Activated CD4-positive, alpha-beta T cell treated with anti-CD3 and anti-CD28 coated beads, Interleukin-2, Interleukin-4, amounts not matched to agents 100 ng/mL and 50 ng/mL, durations not matched to agents 16 hours and 8 hours (primary cell): ENCODE measurements around the gene TAF6L.
"Not testable (repeated sequence)": the region's sequence is repeated elsewhere in the genome, so short reads cannot be mapped to it uniquely, and the experiment has no call there.

ENCODE experiments used
- DNase-seq: peaks from one replicate; pipeline ENCODE4 v3.0.0-alpha.2; 2020; ENCODE audit warnings: low spot score

TAF6L gene, protein sequence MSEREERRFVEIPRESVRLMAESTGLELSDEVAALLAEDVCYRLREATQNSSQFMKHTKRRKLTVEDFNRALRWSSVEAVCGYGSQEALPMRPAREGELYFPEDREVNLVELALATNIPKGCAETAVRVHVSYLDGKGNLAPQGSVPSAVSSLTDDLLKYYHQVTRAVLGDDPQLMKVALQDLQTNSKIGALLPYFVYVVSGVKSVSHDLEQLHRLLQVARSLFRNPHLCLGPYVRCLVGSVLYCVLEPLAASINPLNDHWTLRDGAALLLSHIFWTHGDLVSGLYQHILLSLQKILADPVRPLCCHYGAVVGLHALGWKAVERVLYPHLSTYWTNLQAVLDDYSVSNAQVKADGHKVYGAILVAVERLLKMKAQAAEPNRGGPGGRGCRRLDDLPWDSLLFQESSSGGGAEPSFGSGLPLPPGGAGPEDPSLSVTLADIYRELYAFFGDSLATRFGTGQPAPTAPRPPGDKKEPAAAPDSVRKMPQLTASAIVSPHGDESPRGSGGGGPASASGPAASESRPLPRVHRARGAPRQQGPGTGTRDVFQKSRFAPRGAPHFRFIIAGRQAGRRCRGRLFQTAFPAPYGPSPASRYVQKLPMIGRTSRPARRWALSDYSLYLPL

DNA sequence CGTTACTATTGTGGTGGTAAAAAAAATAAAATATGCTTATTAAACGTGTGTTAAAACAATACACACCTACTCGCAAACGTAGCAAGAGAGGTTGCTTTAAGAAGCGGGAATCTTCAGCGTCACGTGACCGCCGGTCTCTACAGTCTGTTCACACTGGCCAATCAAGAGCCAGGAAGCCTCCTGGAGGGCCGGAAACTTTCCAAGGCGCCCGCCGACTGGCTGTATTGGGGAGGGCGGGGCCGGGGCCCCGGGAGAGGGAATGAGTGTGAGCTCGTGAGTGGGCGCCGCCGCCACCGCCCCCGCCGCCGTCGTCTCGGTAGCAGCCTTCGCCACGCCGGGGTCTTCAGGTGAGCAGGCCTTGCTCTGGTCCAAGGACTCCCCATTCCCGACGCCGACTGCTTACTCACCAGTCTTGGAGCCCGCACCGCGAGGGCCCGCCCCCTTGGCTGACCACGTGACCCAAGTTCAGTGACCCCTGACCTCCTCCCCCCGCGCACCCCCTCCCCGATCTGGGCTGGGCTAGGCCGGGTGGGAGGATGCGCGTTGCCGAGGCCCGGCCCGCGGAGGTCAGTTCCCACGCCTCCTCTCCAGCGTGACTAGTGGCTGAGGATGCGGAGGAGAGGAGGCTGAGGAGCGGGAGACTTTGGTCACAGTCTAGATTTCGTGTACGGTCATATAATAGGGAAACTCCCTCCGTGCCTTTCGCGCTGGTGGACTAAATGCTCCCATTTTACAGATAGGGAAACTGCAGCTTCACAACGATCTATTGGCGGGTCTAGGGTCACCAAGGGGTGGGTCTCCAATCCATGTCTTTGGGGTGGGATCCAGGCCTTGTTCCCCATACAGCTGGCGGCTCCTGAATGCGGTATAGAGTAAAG lies at the start of gene TAF6L:
Gene TAF6L, plus strand, starts transcription at position 253 of the 878 bp plus-strand sequence. CDS start 4,388 bp downstream, outside the sequence.
- peak; percentile 96 for DNase-seq

DNA sequence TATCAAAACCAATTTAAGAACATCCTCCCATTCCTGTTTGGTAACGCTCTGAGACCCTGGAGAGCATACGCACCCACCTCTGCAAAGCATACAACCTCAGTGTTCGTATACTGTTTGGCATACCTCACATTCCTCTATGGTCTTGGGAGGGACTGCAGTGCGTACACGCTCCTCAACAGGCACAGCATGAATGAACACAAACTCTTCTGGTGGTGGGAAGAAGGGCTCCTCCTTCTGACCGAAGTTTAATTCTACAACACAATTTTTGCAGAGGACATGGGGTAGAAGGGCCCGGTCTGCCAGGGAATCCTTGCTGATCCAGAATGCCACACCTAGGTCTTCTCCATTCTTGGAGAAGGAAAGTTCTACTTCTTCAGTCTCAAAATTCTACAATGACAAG lies 49.2 kb upstream of the TAF6L start:
- no peak for DNase-seq

DNA sequence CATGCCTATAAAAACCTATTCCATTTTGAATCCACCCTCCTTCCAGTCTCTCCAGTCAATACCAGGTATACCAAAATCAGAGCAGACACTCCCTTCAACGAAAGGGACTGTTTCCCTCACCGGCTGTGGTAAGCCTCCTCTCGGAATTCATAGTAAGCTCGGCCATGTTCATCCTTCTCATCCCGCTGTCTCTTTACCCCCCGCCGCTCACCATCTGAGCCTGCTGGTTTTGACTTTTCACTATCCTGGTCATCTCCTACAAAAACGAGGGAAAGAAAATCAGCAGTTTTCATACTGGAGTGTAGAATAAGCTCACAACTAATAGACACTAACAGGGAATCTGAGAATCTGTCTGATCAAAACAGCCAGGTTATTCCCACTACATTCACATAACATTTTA lies 47.0 kb upstream of the TAF6L start:
- DNase-seq = no peak

DNA sequence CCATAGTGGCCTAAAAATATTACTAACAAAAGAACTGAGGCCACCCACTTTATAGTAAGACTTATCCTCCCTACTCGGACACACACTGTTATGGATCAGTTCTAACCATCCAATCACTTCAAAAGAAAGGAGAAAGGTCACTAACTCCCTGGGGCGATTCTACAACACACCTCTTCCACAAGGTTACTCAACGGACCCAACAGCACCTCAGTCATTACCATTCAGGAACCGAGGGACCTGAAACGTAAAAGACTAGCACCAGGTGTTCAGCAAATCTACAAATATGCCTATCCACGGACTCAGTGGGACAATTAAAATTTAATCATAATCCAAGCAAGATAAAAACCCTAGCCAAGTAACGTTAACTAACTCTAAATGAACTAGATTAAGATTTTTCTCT lies 45.5 kb upstream of the TAF6L start:
- DNase-seq = no peak

DNA sequence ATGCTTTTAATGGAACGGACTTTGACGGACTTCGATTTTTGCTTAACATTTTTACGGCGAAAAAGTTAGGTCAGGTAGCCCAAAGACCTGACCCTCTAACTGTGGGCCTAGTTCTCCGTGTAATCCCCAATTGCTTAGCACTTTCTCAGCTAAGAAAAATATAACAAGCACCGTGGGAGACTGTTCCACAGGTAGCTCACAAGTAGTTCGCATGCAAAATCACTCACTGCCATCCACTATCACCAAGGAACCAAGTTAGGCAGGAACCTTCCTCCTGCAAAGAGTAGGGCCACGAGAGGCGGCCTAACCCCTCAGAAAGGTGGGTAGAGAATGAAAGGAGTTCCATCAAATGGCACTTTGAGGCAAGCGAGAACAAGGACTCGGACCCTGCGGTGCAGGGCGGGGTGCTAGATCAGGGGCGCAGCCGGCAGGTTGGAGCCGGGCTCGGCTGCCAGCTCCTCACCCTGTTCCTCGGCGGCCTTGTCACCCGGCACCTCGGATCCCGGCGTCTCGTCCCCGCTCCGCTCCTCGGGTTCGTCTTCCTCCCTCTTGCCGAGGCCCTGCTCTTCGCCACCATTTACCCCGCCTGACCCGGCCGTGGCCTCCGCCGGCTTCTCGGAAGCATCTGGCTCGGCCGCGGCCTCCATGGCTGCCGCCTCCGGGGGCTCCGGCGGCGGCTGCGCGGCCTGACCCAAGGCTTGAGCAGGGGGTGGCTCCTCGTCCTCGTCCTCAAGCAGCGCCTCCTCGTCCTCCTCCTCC lies 44.9 kb upstream of the TAF6L start:
- DNase-seq = no peak

DNA sequence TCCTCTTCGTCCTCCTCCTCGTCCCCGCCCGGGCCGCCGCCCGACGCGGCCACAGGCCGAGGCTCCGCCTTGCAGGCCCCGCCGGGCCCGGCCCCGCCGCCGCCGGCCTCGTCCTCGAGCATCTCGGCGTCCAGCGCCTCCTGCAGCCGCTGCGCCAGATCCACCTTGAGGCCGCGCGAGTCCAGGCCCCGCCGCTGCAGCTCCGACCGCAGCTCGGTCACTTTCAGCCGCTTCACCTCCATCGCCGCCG lies 44.4 kb upstream of the TAF6L start:
- DNase-seq = no peak

DNA sequence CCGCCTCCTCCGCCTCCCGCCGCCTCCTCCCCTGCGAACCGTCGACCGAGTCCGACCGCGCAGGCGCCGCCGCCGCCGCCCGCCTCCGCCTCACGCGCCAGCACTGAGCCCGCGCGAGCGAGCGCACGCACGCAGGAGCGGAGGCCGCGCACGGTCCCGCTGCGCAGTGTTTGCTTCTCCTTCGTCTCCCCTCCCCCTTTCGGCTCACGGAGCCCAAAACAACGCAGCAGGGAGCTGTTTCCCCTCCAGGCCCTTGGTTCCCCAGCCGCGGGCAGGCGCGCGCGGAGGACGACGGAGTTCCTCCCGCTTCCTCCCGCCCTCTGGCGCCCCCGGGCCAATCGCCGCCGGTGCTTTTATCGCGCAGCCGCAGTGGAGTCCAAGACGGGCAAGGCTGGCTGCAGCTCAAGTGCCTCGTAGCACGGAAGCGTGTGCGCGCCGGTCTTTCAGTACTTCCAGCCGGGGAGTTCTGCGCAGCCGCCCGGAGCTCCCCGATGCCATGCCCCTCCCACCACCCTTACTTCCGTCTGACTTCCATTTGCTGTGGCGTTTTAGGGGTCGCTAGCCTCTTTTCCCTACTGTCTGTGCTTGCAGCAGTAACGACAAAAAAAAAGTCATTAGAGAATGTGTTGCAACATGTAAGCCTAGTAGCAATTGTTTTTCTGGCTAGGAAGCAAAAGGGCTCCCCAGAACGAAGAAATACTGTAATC lies 43.9 kb upstream of the TAF6L start, which contains the start of gene HNRNPUL2:
Gene HNRNPUL2, minus strand, starts transcription at position 293 of the 707 bp plus-strand sequence. CDS start 301 bp downstream, outside the sequence.
- peak; percentile 99 for DNase-seq

DNA sequence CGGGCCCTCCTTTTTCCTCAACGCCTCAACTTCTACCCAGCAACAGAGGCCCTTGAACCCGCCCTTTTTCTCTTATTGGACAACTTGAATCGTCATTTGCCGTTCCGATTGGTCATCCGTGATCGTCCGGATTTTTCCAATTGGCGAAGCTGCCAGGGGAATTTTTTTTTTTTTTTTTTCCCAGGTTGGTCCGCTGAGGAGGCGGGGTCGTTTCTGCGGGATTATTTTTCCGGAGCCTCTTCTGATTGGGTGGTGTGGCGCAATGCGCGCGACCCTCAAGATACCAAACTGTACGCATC lies 43.4 kb upstream of the TAF6L start:
- peak; percentile 96 for DNase-seq

DNA sequence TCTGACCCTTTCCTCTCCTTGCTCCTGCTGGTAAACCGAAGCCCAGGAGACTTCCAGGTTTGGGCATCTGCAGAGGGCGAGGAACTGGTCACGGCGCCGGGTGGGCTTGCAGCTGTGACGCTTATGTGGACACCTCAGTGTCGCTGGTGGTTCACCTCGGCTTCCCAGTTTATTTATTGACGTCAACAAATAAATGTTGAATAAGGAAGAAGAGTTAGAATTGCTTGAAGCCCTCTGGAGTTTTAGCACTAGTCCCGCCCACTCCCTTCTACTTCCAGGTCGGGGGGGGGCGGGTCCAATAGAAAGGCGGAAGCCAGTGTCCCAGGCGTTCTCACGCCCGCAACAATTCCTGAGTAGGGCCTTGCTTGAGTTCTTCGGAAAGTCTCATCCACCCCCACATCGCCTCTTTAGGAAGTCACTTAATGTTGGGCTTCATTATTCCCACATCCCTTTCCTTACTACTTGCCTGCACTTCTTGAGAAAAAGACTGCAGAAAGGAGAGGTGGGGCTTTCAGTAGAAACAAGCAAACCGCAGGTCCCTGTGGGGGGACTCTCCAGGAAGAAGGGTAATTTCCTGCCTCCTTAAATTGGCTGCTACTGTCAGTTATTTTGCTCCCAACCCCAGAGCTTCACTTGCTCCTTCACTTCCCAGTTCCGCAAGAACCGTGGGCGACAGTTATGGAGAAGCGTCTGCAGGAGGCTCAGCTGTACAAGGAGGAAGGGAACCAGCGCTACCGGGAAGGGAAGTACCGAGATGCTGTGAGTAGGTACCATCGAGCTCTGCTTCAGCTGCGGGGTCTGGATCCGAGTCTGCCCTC lies 42.8 kb upstream of the TAF6L start, which contains the start of gene TTC9C:
Gene TTC9C, plus strand, starts transcription at position 316 of the 818 bp plus-strand sequence. Its CDS starts 363 bp downstream, at position 679.
- peak; percentile 82 for DNase-seq

DNA sequence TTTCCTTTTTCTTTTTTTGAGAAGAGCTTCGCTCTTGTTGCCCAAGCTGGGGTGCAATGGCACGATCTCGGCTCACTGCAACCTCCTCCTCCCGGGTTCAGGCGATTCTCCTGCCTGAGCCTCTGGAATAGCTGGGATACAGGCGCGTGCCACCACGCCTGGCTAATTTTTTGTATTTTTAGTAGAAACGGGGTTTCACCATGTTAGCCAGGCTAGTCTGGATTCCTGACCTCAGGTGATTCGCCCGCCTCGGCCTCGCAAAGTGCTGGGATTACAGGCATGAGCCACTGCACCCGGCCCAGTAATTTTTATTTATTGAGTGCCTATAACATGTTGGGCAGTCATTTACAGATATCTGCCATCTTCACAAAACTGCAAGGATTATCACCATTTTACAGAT lies 41.1 kb upstream of the TAF6L start:
- not testable (repeated sequence) for DNase-seq

DNA sequence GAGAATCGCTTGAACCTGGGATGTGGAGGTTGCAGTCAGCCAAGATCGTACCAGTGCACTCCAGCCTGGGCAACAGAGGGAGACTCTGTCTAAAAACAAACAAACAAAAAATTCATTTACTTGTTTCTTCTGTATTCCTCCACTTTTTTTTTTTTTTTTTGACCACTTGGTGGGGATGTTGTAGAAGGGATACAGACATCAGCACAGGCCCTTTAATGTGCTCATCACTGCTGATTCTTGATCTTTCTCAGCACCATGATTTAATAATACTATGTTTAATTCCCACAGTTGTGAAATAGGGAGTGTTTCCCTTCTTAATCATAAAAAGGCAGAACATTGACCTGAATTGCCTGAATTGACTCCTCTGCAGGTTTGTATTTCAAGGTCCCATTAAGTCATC lies 38.4 kb upstream of the TAF6L start:
- DNase-seq = no peak

DNA sequence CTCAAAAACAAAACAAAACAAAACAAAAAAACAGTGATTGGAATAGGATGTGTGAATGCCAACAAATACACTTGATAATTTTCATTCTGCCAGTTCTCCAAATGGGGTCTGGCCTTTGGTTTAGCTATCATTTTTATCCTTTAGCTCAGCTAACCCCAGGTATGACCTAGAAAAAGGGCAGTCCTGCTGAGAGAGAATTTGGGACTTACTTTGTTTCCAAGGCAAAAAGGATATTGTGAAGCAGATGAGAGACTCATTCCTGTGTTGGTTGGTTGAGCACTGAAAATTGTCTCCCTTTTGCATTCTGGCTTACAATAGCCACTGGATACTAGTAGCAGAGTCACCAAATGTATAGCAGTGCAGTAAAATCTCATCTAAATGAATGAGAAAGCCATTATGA lies 34.0 kb upstream of the TAF6L start:
- no peak for DNase-seq

DNA sequence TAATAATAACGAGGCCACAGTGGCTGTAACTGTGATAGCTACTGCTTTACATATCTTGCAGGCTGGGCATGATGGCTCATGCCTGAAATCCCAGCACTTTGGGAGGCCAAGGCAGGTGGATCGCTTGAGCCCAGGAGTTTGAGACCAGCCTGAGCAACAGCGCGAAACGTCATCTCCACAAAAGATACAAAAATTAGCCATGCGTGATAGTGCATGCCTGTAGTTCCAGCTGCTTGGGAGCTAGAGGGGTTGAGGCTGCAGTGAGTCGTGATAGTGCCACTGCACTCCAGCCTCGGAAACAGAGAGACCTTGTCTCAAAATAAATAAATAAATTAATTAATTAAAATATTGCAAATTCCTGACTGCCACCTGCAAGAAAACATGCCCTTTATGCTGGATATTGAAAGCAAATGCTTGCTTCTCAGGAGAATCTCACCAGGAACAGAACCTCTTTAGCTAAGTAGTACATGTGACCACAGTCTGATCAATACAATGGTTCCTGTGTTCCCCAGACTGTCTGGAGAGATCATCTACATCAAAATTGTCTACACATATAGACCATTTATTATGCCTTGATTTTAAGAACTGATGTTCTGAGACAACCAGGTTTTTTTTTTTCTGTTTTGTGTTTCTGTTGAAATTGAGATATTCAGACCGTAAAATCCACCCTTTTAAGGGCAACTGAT lies 23.6 kb upstream of the TAF6L start:
- no peak for DNase-seq

DNA sequence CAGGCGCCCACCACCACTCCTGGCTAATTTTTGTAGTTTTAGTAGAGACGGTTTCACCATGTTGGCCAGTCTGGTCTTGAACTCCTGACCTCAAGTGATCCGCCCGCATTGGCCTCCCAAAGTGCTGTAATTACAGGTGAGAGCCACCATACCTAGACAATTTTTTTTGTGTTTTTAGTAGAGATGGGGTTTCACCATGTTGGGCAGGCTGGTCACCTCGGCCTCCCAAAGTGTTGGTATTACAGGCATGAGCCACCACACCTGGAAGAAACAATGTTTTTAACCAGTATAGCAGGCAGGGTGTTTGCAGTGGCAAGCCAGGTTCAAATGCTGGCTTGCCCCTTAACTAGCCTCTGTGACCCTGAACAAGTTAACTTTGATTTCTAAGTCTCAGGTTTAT lies 21.3 kb upstream of the TAF6L start:
- not testable (repeated sequence) for DNase-seq

DNA sequence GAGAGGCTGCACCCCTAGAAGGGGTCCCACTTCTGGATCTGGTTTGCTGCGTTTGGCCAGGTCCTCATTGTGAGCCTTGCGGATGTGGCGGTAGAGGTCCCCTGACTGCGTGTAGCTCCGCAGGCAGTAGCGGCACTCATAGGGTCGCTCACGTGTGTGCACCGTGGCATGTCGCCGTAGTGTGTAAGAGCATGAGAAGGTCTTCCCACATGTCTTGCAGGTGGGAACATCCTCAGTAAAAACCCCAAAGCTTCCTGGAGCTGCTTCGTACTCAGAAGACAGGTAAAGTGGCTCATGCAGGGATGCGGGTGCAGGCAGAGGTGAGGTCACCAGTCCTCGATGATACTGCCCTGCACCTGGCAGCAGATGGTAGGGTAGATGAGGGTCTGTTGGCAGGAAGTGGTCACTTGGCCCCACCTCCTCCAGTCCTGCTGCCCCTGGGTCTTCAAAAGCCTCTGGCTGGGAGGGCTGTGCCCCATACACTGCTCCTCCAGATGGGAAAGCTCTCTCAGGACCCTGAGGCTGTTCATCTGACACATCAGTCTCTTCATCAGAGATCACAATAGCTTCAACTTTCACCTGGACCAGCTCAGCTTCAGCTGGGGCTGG lies 18.9 kb upstream of the TAF6L start:
- no peak for DNase-seq

DNA sequence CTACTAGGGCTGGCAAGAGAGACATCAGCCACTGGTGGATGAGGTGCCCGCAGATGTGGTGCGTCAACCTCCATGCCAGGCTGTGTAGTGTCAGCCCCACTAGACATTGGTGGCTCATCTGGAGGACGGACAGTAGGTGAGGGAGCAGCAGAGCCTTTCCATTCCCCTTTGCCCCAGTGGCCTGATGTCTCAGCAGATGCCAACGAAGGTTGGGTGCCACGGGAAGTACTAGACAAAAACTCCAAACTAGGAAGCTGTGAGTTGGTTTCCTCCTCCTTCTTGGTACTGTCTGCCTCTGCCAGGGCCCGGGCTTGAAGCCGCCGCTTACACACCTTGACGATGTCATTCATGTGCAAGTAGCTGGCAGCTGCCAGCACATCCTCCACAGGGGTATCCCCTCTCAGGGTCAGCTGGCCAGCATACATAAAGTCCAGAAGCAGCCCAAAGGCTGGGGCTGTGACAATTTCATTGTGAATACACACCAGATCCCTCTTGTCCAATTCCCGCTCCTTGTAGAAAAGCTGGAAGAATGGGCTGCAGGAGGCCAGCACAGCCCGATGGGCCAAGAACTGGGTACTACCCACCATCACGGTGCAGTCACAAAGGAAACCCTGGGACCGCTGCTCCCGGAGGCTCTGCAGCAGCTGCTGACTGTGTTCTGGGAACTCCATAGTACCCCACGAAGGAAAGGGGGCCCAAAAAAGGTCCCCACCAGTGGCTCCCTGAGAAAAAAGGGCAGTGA lies 18.0 kb upstream of the TAF6L start:
- DNase-seq = no peak

DNA sequence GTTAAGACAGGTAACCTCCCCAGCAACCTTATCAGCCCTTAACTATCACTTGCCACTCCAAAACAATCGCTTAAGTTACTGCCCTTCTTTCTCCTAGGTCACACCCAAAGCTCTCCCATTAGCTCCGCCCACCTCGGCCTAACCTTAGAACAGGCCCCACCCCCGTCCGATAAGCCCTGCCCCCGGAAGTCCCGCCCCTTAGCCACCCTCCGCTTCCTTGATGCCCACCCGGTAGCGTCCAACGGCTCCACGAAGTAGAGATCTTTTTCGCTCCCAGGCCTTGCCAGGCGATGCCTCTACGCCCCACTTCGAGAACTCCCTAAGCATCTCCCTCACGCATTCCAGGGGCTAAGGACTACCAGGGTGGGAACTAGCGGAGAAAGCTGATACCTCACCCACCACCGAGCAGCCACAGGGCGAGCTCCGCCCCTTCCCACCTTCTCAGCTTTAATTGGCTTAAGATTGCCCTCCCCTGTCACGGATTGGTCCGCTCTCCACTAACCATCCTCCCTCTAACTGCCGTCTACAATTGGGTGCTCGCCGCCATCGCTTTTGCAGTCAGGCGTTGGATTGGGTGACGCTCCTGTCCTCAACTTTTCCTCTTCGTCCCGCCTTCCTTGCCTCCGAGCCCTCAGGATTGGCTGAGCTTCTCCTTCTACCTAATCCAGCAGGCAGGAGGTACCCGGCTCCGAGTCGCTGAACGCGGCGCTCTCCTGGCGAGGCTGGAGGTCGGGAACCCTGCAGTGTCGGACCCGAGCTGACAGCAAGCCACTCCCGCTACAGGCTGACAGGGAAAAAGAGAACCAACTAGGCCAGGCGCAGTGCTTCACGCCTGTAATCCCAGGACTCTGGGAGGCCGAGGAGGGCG lies 17.2 kb upstream of the TAF6L start, which contains the start of gene ZBTB3:
Gene ZBTB3, minus strand, starts transcription at position 425 of the 868 bp plus-strand sequence. CDS start 496 bp downstream, outside the sequence.
- DNase-seq = peak; percentile 99
